ENCODE results near the gene MICU2. TPM values are rescaled to one million over a fixed set of nuclear protein-coding genes. Genes with fewer than 3 reads are reported as not detected.

MICU2 gene
- 39.8 TPM for polyA plus RNA-seq (2013, experiment 1 of 2)
- polyA plus RNA-seq (2013, experiment 2 of 2), result 46.1 TPM

GRCh38 chr13:21603531-21604448 lies at the start of gene MICU2:
MICU2 (minus strand) TSS chr13:21604170; CDS start chr13:21604148, 22 bp downstream.
- H3K36me3 ChIP-seq (ENCODE audit: control insufficient read depth, insufficient read depth, low read length), result peaks cover 15% of the 10 kb centered on the region
- no peaks in the 10 kb centered on the region for H3K9me3 ChIP-seq (ENCODE audit: control insufficient read depth, low read length)
- WGBS, 2 experiments (ENCODE audit: insufficient coverage in 2 of 2), result 0 to 1% methylated on average over 53 to 54 of the region's 77 CpGs
- H3K4me3 ChIP-seq (ENCODE audit: extremely low read depth, insufficient read depth, low read length, poor library complexity, severe bottlenecking), result peak within 1 kb of the TSS; percentile 73
- peak within 1 kb of the TSS; percentile 94 for H3K27ac ChIP-seq (ENCODE audit: low read depth, low read length, severe bottlenecking)
- H3K4me1 ChIP-seq (ENCODE audit: control insufficient read depth, insufficient read depth, low read length, poor library complexity, severe bottlenecking), result no peaks in the 10 kb centered on the region

- 86 to 100% methylated on average over 1 of the region's 2 CpGs for WGBS, 2 experiments (ENCODE audit: insufficient coverage in 2 of 2)
- H3K4me3 ChIP-seq (ENCODE audit: extremely low read depth, insufficient read depth, low read length, poor library complexity, severe bottlenecking), result no peak overlapping the region
- H3K36me3 ChIP-seq (ENCODE audit: control insufficient read depth, insufficient read depth, low read length), result no peaks in the 10 kb centered on the region
- no peaks in the 10 kb centered on the region for H3K4me1 ChIP-seq (ENCODE audit: control insufficient read depth, insufficient read depth, low read length, poor library complexity, severe bottlenecking)
- H3K9me3 ChIP-seq (ENCODE audit: control insufficient read depth, low read length), result no peaks in the 10 kb centered on the region
- H3K27ac ChIP-seq (ENCODE audit: low read depth, low read length, severe bottlenecking), result no peak overlapping the region
Observed at GRCh38 chr13:21641629-21642028, 37.7 kb upstream of the MICU2 start.

- no peaks in the 10 kb centered on the region for H3K36me3 ChIP-seq (ENCODE audit: control insufficient read depth, insufficient read depth, low read length)
- H3K4me1 ChIP-seq (ENCODE audit: control insufficient read depth, insufficient read depth, low read length, poor library complexity, severe bottlenecking), result no peaks in the 10 kb centered on the region
- no peak overlapping the region for H3K4me3 ChIP-seq (ENCODE audit: extremely low read depth, insufficient read depth, low read length, poor library complexity, severe bottlenecking)
- H3K9me3 ChIP-seq (ENCODE audit: control insufficient read depth, low read length), result no peaks in the 10 kb centered on the region
- H3K27ac ChIP-seq (ENCODE audit: low read depth, low read length, severe bottlenecking), result no peak overlapping the region
- WGBS, 2 experiments (ENCODE audit: insufficient coverage in 2 of 2), result 67 to 96% methylated on average over 2 to 4 of the region's 5 CpGs
Observed at GRCh38 chr13:21639561-21639960, 35.6 kb upstream of the MICU2 start.

GRCh38 chr13:21638319-21639282 lies 34.6 kb upstream of the MICU2 start:
- H3K36me3 ChIP-seq (ENCODE audit: control insufficient read depth, insufficient read depth, low read length), result no peaks in the 10 kb centered on the region

GRCh38 chr13:21637296-21637695 lies 33.3 kb upstream of the MICU2 start:
- Histone ChIP-seq H3K4me3 (ENCODE audit: extremely low read depth, insufficient read depth, low read length, poor library complexity, severe bottlenecking) (no peak overlapping the region), H3K27ac (ENCODE audit: low read depth, low read length, severe bottlenecking) (no peak overlapping the region), H3K36me3 (ENCODE audit: control insufficient read depth, insufficient read depth, low read length) (no peaks in the 10 kb centered on the region), H3K9me3 (ENCODE audit: control insufficient read depth, low read length) (no peaks in the 10 kb centered on the region), H3K4me1 (ENCODE audit: control insufficient read depth, insufficient read depth, low read length, poor library complexity, severe bottlenecking) (no peaks in the 10 kb centered on the region)
- WGBS, 2 experiments (ENCODE audit: insufficient coverage in 2 of 2), result 76 to 88% methylated on average over 8 to 11 of the region's 13 CpGs

More at GRCh38 chr13:21638319-21639282, 34.6 kb upstream of the MICU2 start:
- Histone ChIP-seq H3K4me1 (ENCODE audit: control insufficient read depth, insufficient read depth, low read length, poor library complexity, severe bottlenecking) (no peaks in the 10 kb centered on the region), H3K4me3 (ENCODE audit: extremely low read depth, insufficient read depth, low read length, poor library complexity, severe bottlenecking) (no peak overlapping the region), H3K9me3 (ENCODE audit: control insufficient read depth, low read length) (no peaks in the 10 kb centered on the region), H3K27ac (ENCODE audit: low read depth, low read length, severe bottlenecking) (no peak overlapping the region)
- WGBS, 2 experiments (ENCODE audit: insufficient coverage in 2 of 2), result 58 to 93% methylated on average over 2 to 3 of the region's 6 CpGs

- no peak overlapping the region for H3K27ac ChIP-seq (ENCODE audit: low read depth, low read length, severe bottlenecking)
Observed at GRCh38 chr13:21636656-21637055, 32.7 kb upstream of the MICU2 start.

GRCh38 chr13:21632196-21632595 lies 28.2 kb upstream of the MICU2 start:
- Histone ChIP-seq H3K4me1 (ENCODE audit: control insufficient read depth, insufficient read depth, low read length, poor library complexity, severe bottlenecking) (no peaks in the 10 kb centered on the region), H3K27ac (ENCODE audit: low read depth, low read length, severe bottlenecking) (no peak overlapping the region), H3K36me3 (ENCODE audit: control insufficient read depth, insufficient read depth, low read length) (no peaks in the 10 kb centered on the region), H3K4me3 (ENCODE audit: extremely low read depth, insufficient read depth, low read length, poor library complexity, severe bottlenecking) (no peak overlapping the region), H3K9me3 (ENCODE audit: control insufficient read depth, low read length) (no peaks in the 10 kb centered on the region)

More at GRCh38 chr13:21636656-21637055, 32.7 kb upstream of the MICU2 start:
- Histone ChIP-seq H3K4me1 (ENCODE audit: control insufficient read depth, insufficient read depth, low read length, poor library complexity, severe bottlenecking) (no peaks in the 10 kb centered on the region), H3K4me3 (ENCODE audit: extremely low read depth, insufficient read depth, low read length, poor library complexity, severe bottlenecking) (no peak overlapping the region), H3K9me3 (ENCODE audit: control insufficient read depth, low read length) (no peaks in the 10 kb centered on the region), H3K36me3 (ENCODE audit: control insufficient read depth, insufficient read depth, low read length) (no peaks in the 10 kb centered on the region)
- 75 to 89% methylated on average over 3 of the region's 3 CpGs for WGBS, 2 experiments (ENCODE audit: insufficient coverage in 2 of 2)

- Histone ChIP-seq H3K4me1 (ENCODE audit: control insufficient read depth, insufficient read depth, low read length, poor library complexity, severe bottlenecking) (no peaks in the 10 kb centered on the region), H3K9me3 (ENCODE audit: control insufficient read depth, low read length) (no peaks in the 10 kb centered on the region), H3K36me3 (ENCODE audit: control insufficient read depth, insufficient read depth, low read length) (no peaks in the 10 kb centered on the region), H3K4me3 (ENCODE audit: extremely low read depth, insufficient read depth, low read length, poor library complexity, severe bottlenecking) (no peak overlapping the region), H3K27ac (ENCODE audit: low read depth, low read length, severe bottlenecking) (no peak overlapping the region)
- 59 to 93% methylated on average over 3 to 4 of the region's 8 CpGs for WGBS, 2 experiments (ENCODE audit: insufficient coverage in 2 of 2)
Observed at GRCh38 chr13:21625366-21625765, 21.4 kb upstream of the MICU2 start.

GRCh38 chr13:21620861-21621260 lies 16.9 kb upstream of the MICU2 start:
- Histone ChIP-seq H3K4me3 (ENCODE audit: extremely low read depth, insufficient read depth, low read length, poor library complexity, severe bottlenecking) (no peak overlapping the region), H3K4me1 (ENCODE audit: control insufficient read depth, insufficient read depth, low read length, poor library complexity, severe bottlenecking) (peaks cover 6% of the 10 kb centered on the region), H3K27ac (ENCODE audit: low read depth, low read length, severe bottlenecking) (no peak overlapping the region), H3K9me3 (ENCODE audit: control insufficient read depth, low read length) (no peaks in the 10 kb centered on the region), H3K36me3 (ENCODE audit: control insufficient read depth, insufficient read depth, low read length) (no peaks in the 10 kb centered on the region)
- WGBS, 2 experiments (ENCODE audit: insufficient coverage in 2 of 2), result 70 to 71% methylated on average over 2 of the region's 3 CpGs

- H3K9me3 ChIP-seq (ENCODE audit: control insufficient read depth, low read length), result no peaks in the 10 kb centered on the region
- H3K4me3 ChIP-seq (ENCODE audit: extremely low read depth, insufficient read depth, low read length, poor library complexity, severe bottlenecking), result no peak overlapping the region
- WGBS, 2 experiments (ENCODE audit: insufficient coverage in 2 of 2), result 82 to 92% methylated on average over 2 to 3 of the region's 3 CpGs
Observed at GRCh38 chr13:21619633-21620220, 15.8 kb upstream of the MICU2 start.

More at GRCh38 chr13:21619633-21620220, 15.8 kb upstream of the MICU2 start:
- no peaks in the 10 kb centered on the region for H3K36me3 ChIP-seq (ENCODE audit: control insufficient read depth, insufficient read depth, low read length)
- H3K27ac ChIP-seq (ENCODE audit: low read depth, low read length, severe bottlenecking), result no peak overlapping the region
- peaks cover 6% of the 10 kb centered on the region for H3K4me1 ChIP-seq (ENCODE audit: control insufficient read depth, insufficient read depth, low read length, poor library complexity, severe bottlenecking)

All from mesodermal cell (in vitro differentiated cells).